Inflammatory macrophage (primary cell): ENCODE results near the gene TMEM229B.

Source experiments
- DNase-seq, 2 donors: peaks; one replicate each; pipeline ENCODE4 v3.0.0-alpha.2; 2020 to 2022

The TMEM229B gene

GRCh38 chr14:67485501-67486095 is 2.9 kb downstream of the TMEM229B start:
- no peak for DNase-seq

DNA sequence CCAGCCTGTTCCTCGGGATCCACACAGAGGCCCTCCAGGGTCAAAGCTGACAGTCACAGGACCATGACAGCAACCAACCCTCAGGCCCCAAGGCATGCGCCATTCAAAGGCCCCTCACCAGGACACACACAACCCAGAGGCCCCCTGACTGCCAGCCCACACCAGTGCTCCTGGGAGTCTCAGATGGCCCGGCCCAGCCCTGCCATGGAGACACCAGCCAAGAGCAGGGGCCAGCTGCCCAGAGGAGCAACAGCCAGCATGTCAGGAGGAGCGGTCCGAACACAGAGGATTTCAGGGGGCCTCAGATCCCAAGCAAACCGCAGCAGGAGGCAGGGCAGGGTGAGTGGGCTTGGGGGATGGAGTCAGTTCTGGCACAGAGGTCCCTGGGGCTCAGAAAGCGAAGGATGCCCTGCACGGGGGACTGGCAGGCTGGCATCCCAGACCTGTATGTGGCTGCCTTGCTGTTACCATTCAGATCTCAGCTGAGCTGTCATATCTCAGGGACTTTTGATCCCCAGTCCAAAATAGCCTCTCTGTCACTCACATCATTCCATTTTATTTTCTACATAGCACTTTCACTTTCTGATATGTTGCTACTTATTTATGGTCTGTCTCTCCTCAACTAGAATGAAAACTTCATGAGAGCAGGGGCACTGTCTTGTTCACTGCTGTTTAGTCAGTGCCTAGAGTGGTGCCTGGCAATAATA is 4.8 kb downstream of the TMEM229B start:
- no peak for DNase-seq

- peak; percentile 15 to 19 for DNase-seq
These were observed 6.0 kb downstream of the TMEM229B start for GRCh38 chr14:67482231-67483164.

- no peak for DNase-seq
These were observed 8.5 kb downstream of the TMEM229B start for GRCh38 chr14:67480011-67480410.

DNA sequence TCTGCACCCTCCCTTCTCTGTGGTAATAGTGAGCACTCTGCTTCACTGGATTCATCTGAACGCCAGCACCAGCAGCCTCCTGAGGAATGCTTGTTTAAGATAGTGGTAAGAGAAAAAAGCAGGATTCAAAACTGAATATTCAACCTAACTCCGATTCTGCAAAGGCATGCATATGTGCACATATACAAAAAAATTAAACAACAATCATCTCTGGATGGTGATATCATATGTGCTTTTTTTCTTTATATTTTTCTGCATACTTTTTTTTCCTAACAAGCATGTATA is 9.8 kb downstream of the TMEM229B start:
- DNase-seq, result no peak

GRCh38 chr14:67477926-67478799 is 10.4 kb downstream of the TMEM229B start:
- no peak for DNase-seq

- no peak for DNase-seq
These were observed 14.2 kb downstream of the TMEM229B start for GRCh38 chr14:67474366-67474765.

- no peak for DNase-seq
These were observed 15.0 kb downstream of the TMEM229B start for GRCh38 chr14:67473290-67474082.

DNA sequence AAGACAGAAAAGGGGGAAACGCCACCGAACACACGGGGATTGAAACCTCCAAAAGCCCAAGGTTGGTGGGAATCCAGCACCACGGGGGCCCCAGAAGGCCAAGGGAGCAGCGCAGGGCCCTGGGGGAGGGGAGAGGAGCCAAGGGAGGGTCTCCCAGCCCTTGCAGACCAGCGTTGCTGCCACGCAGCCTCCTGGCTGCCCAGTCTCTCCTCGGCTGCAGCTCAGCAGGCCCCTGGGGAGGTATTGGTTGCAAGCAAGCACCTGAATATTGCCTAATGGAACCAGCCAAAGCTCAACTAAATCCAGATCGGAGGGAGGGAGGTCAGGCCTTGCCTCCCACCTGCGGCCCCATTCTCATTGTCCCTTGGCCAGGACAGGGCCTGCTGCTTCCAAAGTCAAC is 15.8 kb downstream of the TMEM229B start:
- no peak for DNase-seq

GRCh38 chr14:67469954-67470353 is 18.6 kb downstream of the TMEM229B start:
- no peak for DNase-seq

- DNase-seq, result no peak
These were observed 20.2 kb downstream of the TMEM229B start for GRCh38 chr14:67468378-67468730.

- no peak for DNase-seq
These were observed 21.4 kb downstream of the TMEM229B start for GRCh38 chr14:67467134-67467533.

GRCh38 chr14:67464879-67465278 is 23.6 kb downstream of the TMEM229B start:
- no peak for DNase-seq

- no peak for DNase-seq
These were observed 24.1 kb downstream of the TMEM229B start for GRCh38 chr14:67464377-67464776.

GRCh38 chr14:67463900-67464299 is 24.6 kb downstream of the TMEM229B start:
- DNase-seq, result no peak

- DNase-seq, result no peak
These were observed 26.5 kb downstream of the TMEM229B start for GRCh38 chr14:67461996-67462395.

DNA sequence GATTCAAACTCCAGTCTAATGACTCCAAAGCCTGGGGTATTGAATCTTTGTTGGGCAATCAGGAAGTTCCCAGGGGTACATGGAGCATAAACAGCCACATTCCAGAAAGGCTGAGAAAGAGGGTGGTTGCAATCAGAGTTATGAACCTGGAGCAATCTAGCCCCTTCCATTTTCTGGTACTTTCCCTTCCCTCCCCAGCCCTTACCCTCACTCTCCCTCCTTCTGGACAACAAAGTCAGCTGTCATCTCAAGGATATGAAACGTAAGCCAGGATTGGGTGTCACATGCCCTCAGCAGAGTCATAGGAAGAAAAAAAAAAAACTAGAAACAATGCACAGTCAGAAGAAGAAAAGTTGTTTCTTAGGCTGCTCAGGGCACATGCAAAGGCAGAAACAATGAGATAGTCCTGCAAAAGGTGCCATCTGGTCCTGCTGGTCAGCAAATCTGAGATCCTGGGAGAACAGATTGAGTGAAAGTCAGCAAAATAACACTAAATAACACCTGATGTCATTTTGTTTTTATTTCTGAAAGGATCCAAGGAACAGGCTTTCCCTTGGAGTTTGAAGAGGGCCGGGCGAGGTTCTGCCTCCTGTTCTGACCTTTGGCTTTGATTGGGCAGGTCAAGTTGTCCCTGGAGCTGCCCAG is 27.1 kb downstream of the TMEM229B start:
- DNase-seq, result no peak

GRCh38 chr14:67459336-67459735 is 29.2 kb downstream of the TMEM229B start:
- no peak for DNase-seq

GRCh38 chr14:67457782-67458181 is 30.7 kb downstream of the TMEM229B start:
- DNase-seq, result no peak

DNA sequence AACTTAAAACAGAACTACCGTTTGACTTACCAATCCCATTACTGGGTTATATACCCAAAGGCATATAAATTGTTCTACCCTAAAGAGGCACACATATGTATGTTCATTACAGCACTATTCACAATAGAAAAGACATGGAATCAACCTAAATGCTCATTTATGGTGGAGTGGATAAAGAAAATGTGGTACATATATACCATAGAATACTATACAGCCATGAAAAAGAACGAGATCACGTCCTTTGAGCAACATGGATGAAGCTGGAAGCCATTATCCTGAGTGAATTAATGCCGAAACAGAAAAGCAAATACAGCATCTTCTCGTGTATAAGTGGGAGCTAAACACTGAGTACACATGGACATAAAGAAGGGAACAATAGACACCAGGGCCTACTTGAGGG is 31.8 kb downstream of the TMEM229B start:
- DNase-seq, result no peak

DNA sequence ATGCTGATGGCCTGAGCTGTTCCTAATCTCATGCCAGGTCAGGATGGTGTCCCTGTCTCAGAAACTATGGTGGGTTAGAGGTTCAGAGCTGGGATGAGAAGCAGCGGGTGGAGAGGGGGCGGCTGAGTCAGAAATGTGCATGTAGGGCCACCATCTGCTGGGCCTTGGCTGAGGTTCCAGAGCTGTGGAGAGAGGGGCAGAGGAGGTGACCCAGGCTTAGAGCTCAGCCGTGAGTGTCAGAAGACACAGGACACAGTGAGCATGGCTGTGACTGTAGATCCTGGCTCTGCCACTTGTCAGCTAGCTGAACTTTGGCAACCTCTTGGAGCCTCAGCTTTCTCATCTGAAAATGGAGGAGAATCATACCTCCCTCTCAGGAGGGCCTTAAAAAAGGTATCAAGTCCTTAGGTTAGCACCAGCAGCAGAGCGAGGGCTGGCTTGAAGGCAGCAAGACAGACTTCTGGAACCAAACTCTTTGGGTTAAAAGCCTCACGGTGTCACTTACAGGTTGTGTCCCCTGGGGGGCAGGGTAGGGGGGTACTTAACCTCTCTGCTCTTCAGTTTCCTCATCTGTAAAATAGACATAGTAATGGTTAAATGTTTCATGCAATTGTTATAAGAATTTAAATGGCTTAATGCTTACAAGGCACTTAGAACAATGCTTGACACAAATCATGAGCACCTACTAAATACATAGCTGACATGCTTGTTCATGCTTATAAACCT is 34.8 kb downstream of the TMEM229B start:
- no peak for DNase-seq
